Naive thymus-derived CD8-positive, alpha-beta T cell (primary cell): ENCODE measurements around the gene UNC5CL. TPM values are rescaled to one million over a fixed set of nuclear protein-coding genes. Genes with fewer than 3 reads are reported as not detected.

Source experiments
- ATAC-seq, 2 donors: fragments of 150-1000 bp; cut with Tn5 transposase in 1 of 2; sonication (Bioruptor Pico), chemical (Tn5 transposase) in 1 of 2; 1 replicate in 1 of 2; 2 replicates in 1 of 2; pipeline ENCODE4 v1.10.0; 2021; ENCODE audit warnings: mild to moderate bottlenecking in 2 of 2, moderate library complexity in 2 of 2
- POLR2A ChIA-PET: fragments of 350-600 bp; sonication (Branson Sonifier 250); formaldehyde crosslinking; loops from one replicate; lab custom pipeline; 2021; ENCODE audit warnings: antibody characterized with exemption; lab: Charles Lee
- DNase-seq, 10 donors: peaks; one replicate each; pipeline versions ENCODE4 v3.0.0 to v3.0.0-alpha.2; 2020 to 2022
- H3K27ac Mint-ChIP-seq, 10 donors: one replicate each; pipeline ENCODE4 v1.8.0; 2020 to 2022; ENCODE audit warnings: mild to moderate bottlenecking in 10 of 10, mixed read lengths in 10 of 10, moderate library complexity in 4 of 10, inconsistent platforms in 1 of 10
- H3K27me3 Mint-ChIP-seq, 5 donors: one replicate each; pipeline ENCODE4 v1.8.0; 2021 to 2022; ENCODE audit warnings: mixed read lengths in 5 of 5
- H3K36me3 Mint-ChIP-seq, 3 donors: one replicate each; pipeline ENCODE4 v1.8.0; 2020 to 2022; ENCODE audit warnings: mixed read lengths in 3 of 3, mild to moderate bottlenecking in 2 of 3, inconsistent platforms in 1 of 3
- H3K4me1 Mint-ChIP-seq, 4 donors: one replicate each; pipeline ENCODE4 v1.8.0; 2021 to 2022; ENCODE audit warnings: mixed read lengths in 4 of 4
- H3K4me3 Mint-ChIP-seq, 10 donors: one replicate each; pipeline ENCODE4 v1.8.0; 2020 to 2022; ENCODE audit warnings: mild to moderate bottlenecking in 10 of 10, mixed read lengths in 10 of 10, moderate library complexity in 6 of 10, inconsistent platforms in 1 of 10
- H3K9me3 Mint-ChIP-seq, 9 donors: one replicate each; pipeline ENCODE4 v1.8.0; 2020 to 2022; ENCODE audit warnings: mixed read lengths in 9 of 9, mild to moderate bottlenecking in 3 of 9, inconsistent platforms in 1 of 9, moderate library complexity in 1 of 9
- polyA plus RNA-seq, 3 donors: library from polyadenylated mRNA; unstranded; fragments of 300-500 nt; fragmentation: Illumina TruSeq; gene quantifications; one replicate each; pipeline ENCODE4 v1.2.3, GENCODE V29; 2021
- total RNA-seq, 8 experiments: library from RNA in 2 of 8; stranded (reverse) in 2 of 8; gene quantifications; one replicate each; pipeline ENCODE4 v1.2.3 and lab custom pipeline; 2021 to 2026

Gene UNC5CL
- total and polyA plus RNA-seq, 5 experiments from 2014 or later = 0.07 to 7.3 (median 3.3) TPM; not detected in 1

GRCh38 chr6:40992746-40993145, 46.3 kb downstream of the UNC5CL start:
- no peak overlapping the region for H3K4me3 Mint-ChIP-seq
- no peak overlapping the region for H3K27ac Mint-ChIP-seq
- peaks cover 0 to 1% (median 0%) of the 10 kb centered on the region in 4 donors for H3K4me1 Mint-ChIP-seq
- H3K27me3 Mint-ChIP-seq = peaks cover 16 to 49% (median 40%) of the 10 kb centered on the region in 5 donors
- no peak for ATAC-seq
- H3K36me3 Mint-ChIP-seq = no peaks in the 10 kb centered on the region
- no peak for DNase-seq
- POLR2A ChIA-PET = no interaction called here
- no peaks in the 10 kb centered on the region for H3K9me3 Mint-ChIP-seq

GRCh38 chr6:40990301-40990700, 48.7 kb downstream of the UNC5CL start:
- POLR2A ChIA-PET = no interaction called here
- H3K27ac Mint-ChIP-seq = no peak overlapping the region
- no peak overlapping the region for H3K4me3 Mint-ChIP-seq
- no peaks in the 10 kb centered on the region for H3K36me3 Mint-ChIP-seq
- H3K9me3 Mint-ChIP-seq = no peaks in the 10 kb centered on the region
- ATAC-seq = no peak
- H3K4me1 Mint-ChIP-seq = peaks cover 0 to 1% (median 0%) of the 10 kb centered on the region in 4 donors
- peaks cover 12 to 47% (median 38%) of the 10 kb centered on the region in 5 donors for H3K27me3 Mint-ChIP-seq
- no peak for DNase-seq

GRCh38 chr6:40989204-40990169, 49.5 kb downstream of the UNC5CL start:
- POLR2A ChIA-PET = no interaction called here
- no peak overlapping the region for H3K4me3 Mint-ChIP-seq
- ATAC-seq = no peak
- H3K4me1 Mint-ChIP-seq = peaks cover 0 to 1% (median 0%) of the 10 kb centered on the region in 4 donors
- no peaks in the 10 kb centered on the region for H3K9me3 Mint-ChIP-seq
- DNase-seq = no peak
- H3K36me3 Mint-ChIP-seq = no peaks in the 10 kb centered on the region
- peaks cover 9 to 47% (median 35%) of the 10 kb centered on the region in 5 donors for H3K27me3 Mint-ChIP-seq
- H3K27ac Mint-ChIP-seq = no peak overlapping the region

- POLR2A ChIA-PET = no interaction called here
- H3K27ac Mint-ChIP-seq = no peak overlapping the region
- no peak for DNase-seq
- no peaks in the 10 kb centered on the region for H3K36me3 Mint-ChIP-seq
- ATAC-seq = no peak
- H3K4me1 Mint-ChIP-seq = peaks cover 0 to 1% (median 0%) of the 10 kb centered on the region in 4 donors
- no peak overlapping the region for H3K4me3 Mint-ChIP-seq
- H3K27me3 Mint-ChIP-seq = peaks cover 10 to 55% (median 36%) of the 10 kb centered on the region in 5 donors
- peaks cover 0 to 3% (median 0%) of the 10 kb centered on the region in 9 donors for H3K9me3 Mint-ChIP-seq
Measured at GRCh38 chr6:40988634-40989033, 50.4 kb downstream of the UNC5CL start.

GRCh38 chr6:40986921-40987819, 51.9 kb downstream of the UNC5CL start:
- Mint-ChIP-seq H3K4me1 (peaks cover 0 to 1% (median 0%) of the 10 kb centered on the region in 4 donors), H3K27ac (no peak overlapping the region), H3K27me3 (peaks cover 15 to 55% (median 27%) of the 10 kb centered on the region in 5 donors), H3K4me3 (no peak overlapping the region), H3K9me3 (peaks cover 0 to 3% (median 0%) of the 10 kb centered on the region in 9 donors), H3K36me3 (no peaks in the 10 kb centered on the region)
- no peak for ATAC-seq
- DNase-seq = no peak
- POLR2A ChIA-PET = no interaction called here

GRCh38 chr6:40986364-40986763, 52.7 kb downstream of the UNC5CL start:
- peaks cover 0 to 3% (median 0%) of the 10 kb centered on the region in 9 donors for H3K9me3 Mint-ChIP-seq
- no peak overlapping the region for H3K4me3 Mint-ChIP-seq
- H3K27ac Mint-ChIP-seq = no peak overlapping the region
- H3K27me3 Mint-ChIP-seq = peaks cover 15 to 55% (median 26%) of the 10 kb centered on the region in 5 donors
- POLR2A ChIA-PET = no interaction called here
- peaks cover 0 to 1% (median 0%) of the 10 kb centered on the region in 4 donors for H3K4me1 Mint-ChIP-seq
- H3K36me3 Mint-ChIP-seq = no peaks in the 10 kb centered on the region
- ATAC-seq = no peak
- DNase-seq = no peak

- H3K36me3 Mint-ChIP-seq = no peaks in the 10 kb centered on the region
- DNase-seq = no peak
- H3K27me3 Mint-ChIP-seq = peaks cover 24 to 56% (median 36%) of the 10 kb centered on the region in 5 donors
- POLR2A ChIA-PET = no interaction called here
- peaks cover 0 to 3% (median 0%) of the 10 kb centered on the region in 9 donors for H3K9me3 Mint-ChIP-seq
- no peaks in the 10 kb centered on the region for H3K4me1 Mint-ChIP-seq
- ATAC-seq = no peak
- no peak overlapping the region for H3K27ac Mint-ChIP-seq
- no peak overlapping the region for H3K4me3 Mint-ChIP-seq
Measured at GRCh38 chr6:40983752-40984151, 55.3 kb downstream of the UNC5CL start.

GRCh38 chr6:40982917-40983316, 56.1 kb downstream of the UNC5CL start:
- Mint-ChIP-seq H3K4me3 (no peak overlapping the region), H3K27me3 (peaks cover 21 to 64% (median 45%) of the 10 kb centered on the region in 5 donors), H3K27ac (peak overlapping the region in 1 of 10 donors; percentile 21), H3K36me3 (no peaks in the 10 kb centered on the region), H3K4me1 (no peaks in the 10 kb centered on the region), H3K9me3 (peaks cover 0 to 3% (median 0%) of the 10 kb centered on the region in 9 donors)
- ATAC-seq (no peak), DNase-seq (no peak)
- POLR2A ChIA-PET = no interaction called here

- peaks cover 0 to 8% (median 0%) of the 10 kb centered on the region in 3 donors for H3K36me3 Mint-ChIP-seq
Measured at GRCh38 chr6:40978687-40979289, 60.2 kb downstream of the UNC5CL start.

GRCh38 chr6:40977695-40978094, 61.3 kb downstream of the UNC5CL start:
- no peak for DNase-seq
- no peak overlapping the region for H3K27ac Mint-ChIP-seq
- ATAC-seq = no peak
- POLR2A ChIA-PET = no interaction called here
- no peaks in the 10 kb centered on the region for H3K4me1 Mint-ChIP-seq
- peaks cover 0 to 15% (median 0%) of the 10 kb centered on the region in 3 donors for H3K36me3 Mint-ChIP-seq
- H3K9me3 Mint-ChIP-seq = peaks cover 0 to 11% (median 4%) of the 10 kb centered on the region in 9 donors
- H3K4me3 Mint-ChIP-seq = no peak overlapping the region
- H3K27me3 Mint-ChIP-seq = peaks cover 20 to 83% (median 54%) of the 10 kb centered on the region in 5 donors

More at GRCh38 chr6:40978687-40979289, 60.2 kb downstream of the UNC5CL start:
- Mint-ChIP-seq H3K4me1 (no peaks in the 10 kb centered on the region), H3K4me3 (no peak overlapping the region), H3K9me3 (peaks cover 0 to 8% (median 0%) of the 10 kb centered on the region in 9 donors), H3K27ac (no peak overlapping the region), H3K27me3 (peaks cover 24 to 84% (median 62%) of the 10 kb centered on the region in 5 donors)
- DNase-seq = no peak
- POLR2A ChIA-PET = no interaction called here
- no peak for ATAC-seq

- Mint-ChIP-seq H3K36me3 (peaks cover 0 to 20% (median 0%) of the 10 kb centered on the region in 3 donors), H3K27me3 (peaks cover 20 to 77% (median 54%) of the 10 kb centered on the region in 5 donors), H3K4me1 (no peaks in the 10 kb centered on the region), H3K27ac (no peak overlapping the region), H3K4me3 (no peak overlapping the region), H3K9me3 (peaks cover 0 to 17% (median 8%) of the 10 kb centered on the region in 9 donors)
- no peak for ATAC-seq
- DNase-seq = no peak
- POLR2A ChIA-PET = no interaction called here
Measured at GRCh38 chr6:40977085-40977484, 61.9 kb downstream of the UNC5CL start.
